PFSK-1 (cell line): ENCODE measurements around the gene CACNA1B.

Experiments used
- FOXP2 ChIP-seq: optimal IDR thresholded peaks from 2 replicates; pipeline ENCODE3; 2011; ENCODE audit warnings: borderline replicate concordance, control low read depth, inconsistent platforms; ENCODE audit not compliant: insufficient read depth; ENCODE audit errors: extremely low read length, extremely low read depth
- POLR2AphosphoS5 ChIP-seq: IDR thresholded peaks from 2 replicates; pipeline ENCODE4 v1.6.1; 2012; ENCODE audit warnings: low read depth, mild to moderate bottlenecking, control low read depth, low read length, moderate library complexity
- REST ChIP-seq, 2 experiments: IDR thresholded peaks; 2 replicates each; pipeline versions ENCODE4 v1.6.1 to v1.8.0; 2011 to 2012; ENCODE audit warnings: low read depth in 2 of 2, low read length in 2 of 2, control low read depth in 1 of 2, inconsistent platforms in 1 of 2, mild to moderate bottlenecking in 1 of 2, moderate library complexity in 1 of 2; ENCODE audit not compliant: insufficient read depth in 1 of 2
- SIN3A ChIP-seq: IDR thresholded peaks from 2 replicates; pipeline ENCODE4 v1.6.1; 2012; ENCODE audit warnings: mild to moderate bottlenecking, low read length, moderate library complexity, borderline replicate concordance; ENCODE audit not compliant: insufficient read depth
- TAF1 ChIP-seq: IDR thresholded peaks from 2 replicates; pipeline ENCODE4 v1.6.1; 2012; ENCODE audit warnings: low read length, control low read depth, borderline replicate concordance; ENCODE audit not compliant: insufficient read depth

The CACNA1B gene

DNA sequence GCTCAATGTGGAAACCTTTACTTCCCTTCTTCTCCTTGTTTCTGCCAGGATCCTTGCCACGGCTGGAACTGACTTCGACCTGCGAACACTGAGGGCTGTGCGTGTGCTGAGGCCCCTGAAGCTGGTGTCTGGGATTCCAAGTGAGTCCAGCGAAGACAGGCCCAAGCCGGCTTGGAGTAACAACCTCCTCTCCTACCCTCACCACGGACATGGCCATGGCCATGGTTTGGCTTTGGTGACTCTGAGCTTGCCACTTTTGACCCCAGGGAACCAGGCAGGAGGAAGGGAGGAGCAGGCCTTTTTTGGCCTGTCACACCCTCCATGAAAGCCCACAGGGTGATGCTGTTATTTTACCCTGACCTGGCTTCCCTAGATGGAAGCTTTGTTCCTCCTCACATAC, 35.5 kb downstream of the CACNA1B start:
- TF ChIP-seq POLR2AphosphoS5: no peak
- TF ChIP-seq SIN3A: no peak
- no peak for TF ChIP-seq TAF1
- no peak for TF ChIP-seq FOXP2
- TF ChIP-seq REST (IDR thresholded peaks at IDR 0.05; ENCODE audit: insufficient read depth in 1 of 2, low read depth in 2 of 2, low read length in 2 of 2): no peak

- TF ChIP-seq POLR2AphosphoS5 (no peak), REST (IDR thresholded peaks at IDR 0.05; ENCODE audit: insufficient read depth in 1 of 2, low read depth in 2 of 2, low read length in 2 of 2) (no peak), FOXP2 (no peak)
Observed at GRCh38 chr9:137913771-137914767, 36.5 kb downstream of the CACNA1B start.

DNA sequence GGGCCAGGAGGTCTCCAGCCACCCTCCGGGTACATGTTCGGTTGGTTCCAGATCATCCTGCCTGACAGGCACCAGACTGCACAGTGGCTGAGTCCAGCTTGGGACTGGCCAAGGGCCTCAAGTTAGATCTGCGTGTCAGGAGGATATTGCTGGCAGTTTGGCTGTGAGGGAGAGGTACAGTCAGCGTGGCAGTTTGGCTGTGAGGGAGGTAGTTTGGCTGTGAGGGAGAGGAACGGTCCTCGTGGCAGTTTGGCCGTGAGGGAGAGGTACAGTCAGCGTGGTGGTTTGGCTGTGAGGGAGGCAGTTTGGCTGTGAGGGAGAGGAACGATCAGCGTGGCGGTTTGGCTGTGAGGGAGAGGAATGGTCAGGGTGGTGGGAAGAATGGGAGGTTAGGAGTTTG, 39.0 kb downstream of the CACNA1B start:
- TF ChIP-seq FOXP2 (no peak), SIN3A (no peak), REST (IDR thresholded peaks at IDR 0.05; ENCODE audit: insufficient read depth in 1 of 2, low read depth in 2 of 2, low read length in 2 of 2) (no peak), POLR2AphosphoS5 (no peak), TAF1 (no peak)

- no peak for TF ChIP-seq SIN3A
- no peak for TF ChIP-seq TAF1
- no peak for TF ChIP-seq REST (IDR thresholded peaks at IDR 0.05; ENCODE audit: insufficient read depth in 1 of 2, low read depth in 2 of 2, low read length in 2 of 2)
- no peak for TF ChIP-seq POLR2AphosphoS5
- no peak for TF ChIP-seq FOXP2
Observed at GRCh38 chr9:137917116-137917515, 39.5 kb downstream of the CACNA1B start.
